CD4-positive, alpha-beta T cell (primary cell): ENCODE data around the gene MT1M. TPM values are rescaled to one million over a fixed set of nuclear protein-coding genes. Genes with fewer than 3 reads are reported as not detected.
A peak's percentile ranks its signal among the peaks of the same experiment; 100 is the strongest.

Source experiments
- ATAC-seq: fragments of 200-7000 bp; cut with Tn5 transposase; one replicate; pipeline ENCODE4 v1.10.0; 2022; ENCODE audit warnings: mild to moderate bottlenecking; ENCODE audit not compliant: poor library complexity
- CTCF ChIA-PET: fragments of 350-600 bp; sonication (Branson Sonifier 250); formaldehyde crosslinking; loops from one replicate; lab custom pipeline; 2021; ENCODE audit warnings: antibody characterized with exemption, inconsistent platforms; lab: Charles Lee
- POLR2A ChIA-PET: fragments of 350-600 bp; sonication (Branson Sonifier 250); formaldehyde crosslinking; loops from one replicate; lab custom pipeline; 2021; ENCODE audit warnings: antibody characterized with exemption, inconsistent platforms; lab: Charles Lee
- DNase-seq, 14 experiments: peaks; one replicate each; pipeline ENCODE4 v3.0.0-alpha.2; 2013 to 2020; ENCODE audit warnings: mixed read lengths in 2 of 14
- H3K27ac ChIP-seq, 2 donors: one replicate each; pipeline versions ENCODE4 v1.5.1 to v1.7.0; 2013; ENCODE audit warnings: low read length in 2 of 2, low read depth in 1 of 2, mild to moderate bottlenecking in 1 of 2
- H3K27me3 ChIP-seq, 2 experiments: 1 replicate in 1 of 2; 2 replicates in 1 of 2; pipeline versions ENCODE4 v1.6.1 to v1.7.0; 2013; ENCODE audit warnings: low read length in 2 of 2, control low read depth in 1 of 2, mild to moderate bottlenecking in 1 of 2, moderate library complexity in 1 of 2; ENCODE audit not compliant: insufficient read depth in 2 of 2, control insufficient read depth in 1 of 2
- H3K36me3 ChIP-seq: one replicate; pipeline ENCODE4 v1.6.1; 2013; ENCODE audit warnings: low read length, control low read depth; ENCODE audit not compliant: insufficient read depth
- H3K4me1 ChIP-seq: one replicate; pipeline ENCODE4 v1.6.1; 2013; ENCODE audit warnings: low read length, control low read depth; ENCODE audit not compliant: insufficient read depth
- H3K4me3 ChIP-seq: one replicate; pipeline ENCODE4 v1.5.1; 2013; ENCODE audit warnings: mild to moderate bottlenecking, low read length, moderate library complexity
- H3K9me3 ChIP-seq, 2 experiments: 1 replicate in 1 of 2; 2 replicates in 1 of 2; pipeline versions ENCODE4 v1.6.1 to v1.7.0; 2013; ENCODE audit warnings: low read length in 2 of 2, mild to moderate bottlenecking in 2 of 2, control low read depth in 1 of 2, moderate library complexity in 1 of 2; ENCODE audit not compliant: control insufficient read depth in 1 of 2, insufficient read depth in 1 of 2
- H3K27ac Mint-ChIP-seq: one replicate; pipeline ENCODE4 v1.8.0; 2020; ENCODE audit warnings: mixed read lengths
- H3K27me3 Mint-ChIP-seq: one replicate; pipeline ENCODE4 v1.8.0; 2021; ENCODE audit warnings: mixed read lengths
- H3K36me3 Mint-ChIP-seq: one replicate; pipeline ENCODE4 v1.8.0; 2021; ENCODE audit warnings: low read depth, mixed read lengths
- H3K4me1 Mint-ChIP-seq: one replicate; pipeline ENCODE4 v1.8.0; 2021; ENCODE audit warnings: low read depth, mixed read lengths
- H3K4me3 Mint-ChIP-seq: one replicate; pipeline ENCODE4 v1.8.0; 2020; ENCODE audit warnings: mild to moderate bottlenecking, mixed read lengths
- H3K9me3 Mint-ChIP-seq: one replicate; pipeline ENCODE4 v1.8.0; 2020; ENCODE audit warnings: mixed read lengths
- intact Hi-C, 2 experiments: fragments of 100-400 bp; cut with DNase I in 1 of 2; cut with micrococcal nuclease in 1 of 2; formaldehyde crosslinking; loops; one replicate each; pipeline versions ENCODE4 v1.15.1 to v1.9.0; 2023 to 2025; cut with DNase I, micrococcal nuclease
- total RNA-seq, 174 experiments: library from RNA in 2 of 174; stranded (reverse) in 2 of 174; gene quantifications; one replicate each; pipeline ENCODE4 v1.2.3 and lab custom pipeline; 2021 to 2026
- TF ChIP-seq, protein P1 (sequence below): fragments of 200-600 bp; IDR thresholded peaks from one replicate; pipeline ENCODE4 v1.8.0; 2022; ENCODE audit warnings: antibody characterized with exemption, mild to moderate bottlenecking

MT1M gene
- total RNA-seq, 2 experiments from 2014 or later, result not detected

DNA sequence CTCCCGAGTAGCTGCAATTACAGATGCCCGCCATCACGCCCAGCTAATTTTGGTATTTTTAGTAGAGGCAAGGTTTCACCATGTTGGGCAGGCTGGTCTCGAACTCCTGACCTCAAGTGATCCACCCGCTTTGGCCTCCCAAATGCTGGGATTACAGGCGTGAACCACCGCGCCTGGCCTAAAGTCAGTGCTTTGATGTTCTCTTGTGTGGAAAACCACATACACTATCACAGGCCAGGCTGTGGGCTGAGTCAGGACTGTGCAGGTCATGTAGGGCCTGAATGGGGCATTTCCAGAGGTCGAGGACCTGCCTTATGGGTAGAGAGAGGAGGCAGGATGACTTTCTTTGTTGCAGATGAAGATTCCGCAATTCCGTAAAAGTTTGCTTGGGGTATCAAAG, 48.2 kb upstream of the MT1M start:
- TF ChIP-seq, protein P1, sequence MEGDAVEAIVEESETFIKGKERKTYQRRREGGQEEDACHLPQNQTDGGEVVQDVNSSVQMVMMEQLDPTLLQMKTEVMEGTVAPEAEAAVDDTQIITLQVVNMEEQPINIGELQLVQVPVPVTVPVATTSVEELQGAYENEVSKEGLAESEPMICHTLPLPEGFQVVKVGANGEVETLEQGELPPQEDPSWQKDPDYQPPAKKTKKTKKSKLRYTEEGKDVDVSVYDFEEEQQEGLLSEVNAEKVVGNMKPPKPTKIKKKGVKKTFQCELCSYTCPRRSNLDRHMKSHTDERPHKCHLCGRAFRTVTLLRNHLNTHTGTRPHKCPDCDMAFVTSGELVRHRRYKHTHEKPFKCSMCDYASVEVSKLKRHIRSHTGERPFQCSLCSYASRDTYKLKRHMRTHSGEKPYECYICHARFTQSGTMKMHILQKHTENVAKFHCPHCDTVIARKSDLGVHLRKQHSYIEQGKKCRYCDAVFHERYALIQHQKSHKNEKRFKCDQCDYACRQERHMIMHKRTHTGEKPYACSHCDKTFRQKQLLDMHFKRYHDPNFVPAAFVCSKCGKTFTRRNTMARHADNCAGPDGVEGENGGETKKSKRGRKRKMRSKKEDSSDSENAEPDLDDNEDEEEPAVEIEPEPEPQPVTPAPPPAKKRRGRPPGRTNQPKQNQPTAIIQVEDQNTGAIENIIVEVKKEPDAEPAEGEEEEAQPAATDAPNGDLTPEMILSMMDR, result no peak
- Histone ChIP-seq H3K27me3 (peaks cover 2 to 3% of the 10 kb centered on the region in 2 experiments), H3K9me3 (no peaks in the 10 kb centered on the region), H3K4me1 (peaks cover 4% of the 10 kb centered on the region), H3K36me3 (no peaks in the 10 kb centered on the region), H3K4me3 (no peak overlapping the region), H3K27ac (no peak overlapping the region)
- ChIA-PET CTCF (no interaction called here), POLR2A (no interaction called here)
- Mint-ChIP-seq H3K4me3 (no peak overlapping the region), H3K4me1 (no peaks in the 10 kb centered on the region), H3K36me3 (no peaks in the 10 kb centered on the region), H3K27me3 (peaks cover 33% of the 10 kb centered on the region), H3K27ac (no peak overlapping the region), H3K9me3 (no peaks in the 10 kb centered on the region)
- no peak for ATAC-seq
- intact Hi-C loops, result no loop called here
- no peak for DNase-seq

- H3K27ac ChIP-seq, result no peak overlapping the region
- TF ChIP-seq, protein P1, result no peak
- ChIA-PET CTCF (no interaction called here), POLR2A (no interaction called here)
- no peak overlapping the region for H3K4me3 ChIP-seq
- peak overlapping the region; percentile 67 for H3K4me3 Mint-ChIP-seq
- H3K36me3 Mint-ChIP-seq, result no peaks in the 10 kb centered on the region
- H3K9me3 ChIP-seq, result no peaks in the 10 kb centered on the region
- no peaks in the 10 kb centered on the region for H3K9me3 Mint-ChIP-seq
- DNase-seq, result no peak
- H3K27ac Mint-ChIP-seq, result no peak overlapping the region
- ATAC-seq, result no peak
- intact Hi-C loops, result no loop called here
- H3K27me3 ChIP-seq, result peaks cover 17 to 18% of the 10 kb centered on the region in 2 experiments
- peaks cover 12% of the 10 kb centered on the region for H3K4me1 ChIP-seq
- peaks cover 9% of the 10 kb centered on the region for H3K4me1 Mint-ChIP-seq
- no peaks in the 10 kb centered on the region for H3K36me3 ChIP-seq
- peaks cover 44% of the 10 kb centered on the region for H3K27me3 Mint-ChIP-seq
Measured at GRCh38 chr16:56588781-56589140, 43.7 kb upstream of the MT1M start.

DNA sequence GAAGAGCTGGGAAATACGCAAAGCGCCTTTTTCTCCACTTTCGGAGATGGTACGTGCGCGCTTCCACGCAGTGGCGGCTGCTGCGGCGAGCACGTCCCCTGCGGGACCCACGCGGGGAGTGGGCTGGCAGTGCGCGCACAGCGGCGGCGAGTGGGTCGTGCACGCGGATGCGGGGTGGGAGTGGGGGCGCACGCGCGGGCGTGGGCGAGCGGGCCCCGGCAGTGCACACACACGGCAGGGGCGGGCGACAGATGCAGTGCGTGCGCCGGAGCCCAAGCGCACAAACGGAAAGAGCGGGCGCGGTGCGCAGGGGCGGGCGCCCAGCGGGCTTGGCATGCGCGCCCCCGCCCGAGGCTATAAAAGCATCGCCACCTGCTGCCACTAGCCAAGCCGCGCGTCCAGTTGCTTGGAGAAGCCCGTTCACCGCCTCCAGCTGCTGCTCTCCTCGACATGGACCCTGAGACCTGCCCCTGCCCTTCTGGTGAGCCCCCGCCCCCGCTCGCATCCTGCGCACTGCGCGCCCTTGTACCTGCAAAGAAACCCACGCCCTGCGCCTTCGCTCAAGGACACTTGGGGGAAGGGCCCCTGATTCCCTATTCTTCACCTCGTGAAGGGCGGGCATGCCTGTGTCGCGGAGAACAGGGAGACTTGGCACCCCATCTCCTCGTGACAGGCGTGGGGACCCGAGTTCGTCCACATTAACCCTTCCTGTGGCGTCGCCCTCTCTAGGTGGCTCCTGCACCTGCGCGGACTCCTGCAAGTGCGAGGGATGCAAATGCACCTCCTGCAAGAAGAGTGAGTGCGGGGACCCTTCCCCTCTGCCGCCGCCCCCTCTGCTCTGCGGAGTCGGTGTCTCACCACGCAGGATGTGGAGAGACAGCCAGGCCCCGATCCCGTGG, 43.1 kb upstream of the MT1M start, which contains the start of gene MT3:
MT3 (plus strand) TSS at position 388 of the 899 bp plus-strand sequence; CDS start at position 451, 63 bp downstream.
- peaks cover 17 to 18% of the 10 kb centered on the region in 2 experiments for H3K27me3 ChIP-seq
- ChIA-PET CTCF (no interaction called here), POLR2A (no interaction called here)
- intact Hi-C loops, result no loop called here
- H3K27me3 Mint-ChIP-seq, result peaks cover 41% of the 10 kb centered on the region
- no peaks in the 10 kb centered on the region for H3K9me3 Mint-ChIP-seq
- H3K4me3 Mint-ChIP-seq, result peak within 1 kb of the TSS; percentile 80
- peak within 1 kb of the TSS; percentile 50 for H3K4me3 ChIP-seq
- no peak within 1 kb of the TSS for H3K27ac ChIP-seq
- no peaks in the 10 kb centered on the region for H3K36me3 ChIP-seq
- H3K4me1 Mint-ChIP-seq, result peaks cover 9% of the 10 kb centered on the region
- H3K27ac Mint-ChIP-seq, result no peak within 1 kb of the TSS
- no peaks in the 10 kb centered on the region for H3K9me3 ChIP-seq
- ATAC-seq (peak; percentile 76), DNase-seq (peak in 5 of 14 experiments; percentile 10 to 61 (median 41))
- no peaks in the 10 kb centered on the region for H3K36me3 Mint-ChIP-seq
- peaks cover 12% of the 10 kb centered on the region for H3K4me1 ChIP-seq
- TF ChIP-seq, protein P1, result no peak
